GM19395 (cell line): ENCODE data around the gene PLA2G4E.
A peak's percentile ranks its signal among the peaks of the same experiment; 100 is the strongest.

Source experiments
- ATAC-seq: cut with Tn5 transposase; IDR thresholded peaks from one replicate; pipeline ENCODE4 v1.9.1; 2021; ENCODE audit warnings: mild to moderate bottlenecking, moderate library complexity; ENCODE audit not compliant: unreplicated experiment

Gene PLA2G4E

GRCh38 chr15:42024303-42024702 is 3.5 kb upstream of the PLA2G4E start:
- ATAC-seq = no peak

GRCh38 chr15:42021593-42021992 is 751 bp upstream of the PLA2G4E start:
- no peak for ATAC-seq

DNA sequence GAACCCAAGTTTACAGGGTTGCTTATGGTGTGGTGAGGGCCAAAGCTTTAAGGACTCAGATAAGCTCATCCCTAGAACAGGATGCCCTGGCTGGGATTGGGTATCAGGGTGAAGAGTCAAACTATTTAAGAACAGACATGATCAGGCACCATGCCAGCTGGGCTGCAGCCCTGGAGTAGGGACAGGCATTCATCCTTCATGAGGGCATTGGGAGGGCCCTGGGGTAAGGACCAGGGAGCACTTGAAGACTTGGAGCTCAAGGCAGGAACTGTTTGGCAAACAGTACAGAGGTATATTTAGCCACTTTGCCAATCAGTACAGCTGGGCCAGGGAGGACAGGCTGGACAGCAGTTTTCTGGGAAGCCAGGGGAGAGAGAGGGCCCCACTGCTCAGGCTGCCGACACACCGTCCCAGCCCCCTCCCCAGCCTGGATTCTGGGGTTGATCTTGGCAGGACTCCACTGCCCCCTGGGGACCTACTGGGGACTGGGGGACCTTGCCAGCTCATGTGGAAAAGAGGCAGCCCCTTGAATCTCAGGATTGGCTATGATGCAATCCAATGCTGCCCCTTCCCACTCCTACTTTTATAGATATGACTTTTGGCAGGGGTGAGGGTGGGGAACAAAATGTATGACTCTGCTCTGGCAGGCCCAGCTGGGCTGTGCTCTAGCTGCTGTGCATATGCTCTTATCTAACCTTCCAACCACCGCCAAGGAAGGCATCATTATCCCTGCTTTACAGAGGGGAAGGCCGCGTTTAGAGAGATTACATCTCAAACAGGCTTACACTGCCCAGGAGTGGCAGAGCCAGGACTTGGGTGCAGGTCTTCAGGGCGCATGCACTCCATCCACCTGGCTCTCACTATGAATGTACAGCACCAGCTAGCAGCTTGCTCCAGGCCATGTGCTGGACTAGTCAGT is 2.3 kb downstream of the PLA2G4E start:
- ATAC-seq = no peak

GRCh38 chr15:42016971-42017370 is 3.9 kb downstream of the PLA2G4E start:
- no peak for ATAC-seq

DNA sequence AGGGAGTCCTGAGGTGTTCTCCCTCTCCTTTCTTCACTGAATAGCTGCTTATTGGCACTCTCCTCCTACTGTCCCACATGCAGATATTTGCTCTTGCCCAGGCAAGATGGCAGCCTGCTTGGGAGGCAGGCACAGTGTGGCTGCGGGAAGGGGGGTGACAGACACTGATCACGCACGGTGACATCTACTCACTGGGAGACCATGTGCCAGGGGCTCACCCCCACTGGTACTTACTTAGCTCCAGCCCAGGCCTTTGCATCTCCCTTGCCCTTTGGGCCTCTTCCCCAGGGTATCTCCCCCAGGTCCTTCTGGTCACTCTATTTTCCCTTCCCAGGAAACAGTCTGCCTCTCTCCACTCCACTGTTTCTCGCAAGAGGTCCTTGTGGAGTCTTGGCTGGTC is 6.4 kb downstream of the PLA2G4E start:
- ATAC-seq = no peak

DNA sequence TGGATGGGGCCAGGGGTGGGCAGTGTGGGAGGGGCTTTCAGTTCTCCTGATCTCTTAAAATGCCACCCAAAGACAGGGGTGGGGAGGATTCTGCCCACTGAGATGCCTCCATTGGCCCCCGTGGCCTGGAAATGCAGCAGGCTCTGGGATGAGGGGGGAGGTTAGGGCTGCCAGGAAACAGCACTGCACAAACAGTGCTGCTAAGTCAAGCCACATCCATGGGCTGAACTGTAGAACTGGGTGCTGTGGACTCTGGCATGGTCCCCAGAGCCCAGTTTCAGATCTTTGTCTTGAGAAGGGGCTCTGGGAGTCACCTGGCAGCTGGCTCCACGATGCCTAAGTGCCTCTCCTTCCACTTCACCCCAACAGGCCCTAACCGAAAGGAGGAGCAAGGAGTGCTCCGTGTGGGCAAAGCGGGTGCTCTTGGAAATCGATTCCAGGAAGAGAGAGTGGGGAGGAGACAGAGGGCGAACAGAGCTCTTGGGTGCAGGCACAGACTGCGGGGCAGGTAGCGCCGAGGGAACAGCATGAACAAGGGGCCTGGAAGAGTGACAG is 7.8 kb downstream of the PLA2G4E start:
- ATAC-seq = no peak

DNA sequence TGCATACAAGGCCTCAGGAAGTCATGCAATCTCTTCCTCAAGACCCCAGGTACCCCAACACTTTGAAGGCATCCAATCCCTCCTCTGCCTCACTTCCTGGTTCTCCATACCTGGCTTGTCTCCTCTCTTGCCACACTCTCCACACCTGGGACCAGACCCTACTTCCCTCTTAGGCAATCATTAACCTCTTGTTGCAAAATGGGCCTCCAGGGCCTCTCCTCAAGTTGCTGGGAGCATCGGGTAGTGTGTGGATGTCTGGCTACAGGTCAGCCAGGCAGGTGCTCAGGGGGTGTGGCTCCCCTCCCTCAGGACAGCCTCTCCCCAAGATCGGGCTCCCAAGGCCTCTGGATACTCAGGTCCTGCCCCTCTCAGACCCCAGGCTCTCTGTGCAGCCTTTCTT is 8.6 kb downstream of the PLA2G4E start:
- ATAC-seq = no peak

DNA sequence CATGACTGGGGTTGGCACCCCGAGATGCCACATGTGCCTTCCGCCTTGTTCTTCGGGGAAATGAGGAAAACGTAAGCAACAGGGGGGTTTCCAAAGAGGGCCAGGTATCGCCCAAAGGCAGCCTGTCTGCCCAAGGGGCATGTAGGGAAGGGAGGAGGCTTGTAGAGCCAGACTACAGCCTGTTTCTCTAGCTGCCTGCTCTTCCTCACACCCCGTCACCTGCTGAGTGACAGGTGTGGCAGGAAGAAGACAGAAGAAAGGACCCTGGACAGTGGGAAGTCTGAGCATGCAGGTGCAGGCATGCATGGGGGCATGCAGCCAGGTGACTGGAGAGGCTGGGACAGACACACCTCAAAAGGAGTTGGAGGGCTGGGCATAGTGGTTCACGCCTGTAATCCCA is 9.8 kb downstream of the PLA2G4E start:
- no peak for ATAC-seq

- ATAC-seq = peak; percentile 79
These were observed 10.4 kb downstream of the PLA2G4E start for GRCh38 chr15:42010434-42010833.

DNA sequence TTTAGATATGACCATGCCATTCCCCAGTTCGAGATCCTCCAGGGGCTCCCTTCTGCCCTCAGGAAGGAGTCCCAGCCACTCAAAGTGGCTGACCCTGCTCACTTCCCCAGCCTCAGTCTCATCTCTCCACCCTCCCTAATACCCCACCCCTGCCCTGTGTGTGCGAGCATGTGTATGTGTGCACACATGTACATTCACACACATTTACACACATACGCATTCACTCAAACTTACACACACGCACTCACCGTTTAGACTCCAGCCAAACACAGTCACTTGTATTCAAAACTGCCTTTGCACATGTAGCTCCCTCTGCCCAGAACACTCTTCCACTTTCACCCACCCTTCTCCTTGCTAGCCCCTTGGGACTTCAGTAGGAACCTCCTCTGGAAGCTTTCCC is 11.4 kb downstream of the PLA2G4E start:
- ATAC-seq = no peak

- no peak for ATAC-seq
These were observed 11.8 kb downstream of the PLA2G4E start for GRCh38 chr15:42009022-42009421.

- ATAC-seq = no peak
These were observed 13.5 kb downstream of the PLA2G4E start for GRCh38 chr15:42007386-42007785.

GRCh38 chr15:42002333-42002732 is 18.5 kb downstream of the PLA2G4E start:
- no peak for ATAC-seq

- ATAC-seq = no peak
These were observed 19.6 kb downstream of the PLA2G4E start for GRCh38 chr15:42001236-42001635.

- no peak for ATAC-seq
These were observed 21.3 kb downstream of the PLA2G4E start for GRCh38 chr15:41999290-42000285.

- ATAC-seq = no peak
These were observed 23.0 kb downstream of the PLA2G4E start for GRCh38 chr15:41997845-41998244.

GRCh38 chr15:41996921-41997592 is 23.8 kb downstream of the PLA2G4E start:
- no peak for ATAC-seq

GRCh38 chr15:41996376-41996775 is 24.5 kb downstream of the PLA2G4E start:
- no peak for ATAC-seq

DNA sequence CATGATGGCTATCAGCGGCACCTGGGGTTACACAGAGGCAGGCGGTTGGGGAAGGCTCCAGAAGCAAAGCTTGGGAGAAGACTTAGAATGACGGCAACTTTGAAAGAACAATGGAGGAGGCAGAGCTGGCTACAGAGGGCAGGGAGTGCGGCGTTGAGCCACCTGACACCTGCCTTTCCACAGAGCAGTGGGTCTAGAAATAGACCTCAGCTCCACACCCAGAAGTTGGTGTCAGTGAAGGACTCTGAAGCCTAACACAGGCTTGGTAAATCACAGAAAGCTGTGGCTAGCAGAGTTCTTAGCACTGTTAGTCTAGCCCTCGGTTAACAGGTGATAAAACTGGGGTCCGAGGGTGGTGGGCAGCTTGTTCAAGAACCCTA is 25.4 kb downstream of the PLA2G4E start:
- ATAC-seq = no peak

DNA sequence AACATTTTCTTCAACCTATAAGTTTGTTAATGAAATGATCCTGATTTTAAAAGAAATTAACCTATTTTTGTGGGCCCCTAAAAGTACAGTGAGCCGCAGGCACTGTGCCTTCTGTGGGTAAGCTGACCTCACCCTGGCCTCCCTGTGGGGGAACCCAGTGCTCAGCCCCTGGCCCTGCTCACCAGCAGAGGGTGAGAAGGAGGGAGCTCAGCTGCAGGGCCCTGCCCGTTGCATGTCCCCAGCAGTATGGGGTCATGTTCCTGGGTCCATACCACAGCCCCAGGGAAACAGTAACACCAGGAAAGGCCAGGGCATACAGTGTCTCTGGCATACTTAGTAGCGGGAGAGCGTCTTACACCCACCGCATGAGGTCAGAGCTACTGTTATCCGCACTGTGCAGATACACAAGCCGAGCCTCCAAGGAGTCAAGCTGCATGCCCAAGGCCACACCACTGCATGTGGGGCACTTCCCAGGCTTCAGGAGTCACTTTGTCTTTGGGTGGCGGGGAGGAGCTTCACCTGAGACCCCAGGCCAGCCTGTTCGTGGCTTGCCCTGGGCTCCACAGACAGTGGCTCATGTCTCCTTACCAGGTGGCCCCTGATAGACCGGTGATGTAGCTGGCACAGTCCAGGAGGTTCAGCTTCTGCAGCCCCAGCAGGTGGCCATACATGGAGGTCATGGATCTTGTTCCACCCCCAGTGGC is 25.9 kb downstream of the PLA2G4E start:
- no peak for ATAC-seq
